GF-D8 (cell line): ENCODE data around the gene BTN1A1.
"Not testable (repeated sequence)": the region's sequence is repeated elsewhere in the genome, so short reads cannot be mapped to it uniquely, and the experiment has no call there.

ENCODE experiments used
- DNase-seq: peaks from one replicate; lab custom pipeline; 2025; lab: John Stamatoyannopoulos, UW

Gene BTN1A1, protein sequence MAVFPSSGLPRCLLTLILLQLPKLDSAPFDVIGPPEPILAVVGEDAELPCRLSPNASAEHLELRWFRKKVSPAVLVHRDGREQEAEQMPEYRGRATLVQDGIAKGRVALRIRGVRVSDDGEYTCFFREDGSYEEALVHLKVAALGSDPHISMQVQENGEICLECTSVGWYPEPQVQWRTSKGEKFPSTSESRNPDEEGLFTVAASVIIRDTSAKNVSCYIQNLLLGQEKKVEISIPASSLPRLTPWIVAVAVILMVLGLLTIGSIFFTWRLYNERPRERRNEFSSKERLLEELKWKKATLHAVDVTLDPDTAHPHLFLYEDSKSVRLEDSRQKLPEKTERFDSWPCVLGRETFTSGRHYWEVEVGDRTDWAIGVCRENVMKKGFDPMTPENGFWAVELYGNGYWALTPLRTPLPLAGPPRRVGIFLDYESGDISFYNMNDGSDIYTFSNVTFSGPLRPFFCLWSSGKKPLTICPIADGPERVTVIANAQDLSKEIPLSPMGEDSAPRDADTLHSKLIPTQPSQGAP

DNA sequence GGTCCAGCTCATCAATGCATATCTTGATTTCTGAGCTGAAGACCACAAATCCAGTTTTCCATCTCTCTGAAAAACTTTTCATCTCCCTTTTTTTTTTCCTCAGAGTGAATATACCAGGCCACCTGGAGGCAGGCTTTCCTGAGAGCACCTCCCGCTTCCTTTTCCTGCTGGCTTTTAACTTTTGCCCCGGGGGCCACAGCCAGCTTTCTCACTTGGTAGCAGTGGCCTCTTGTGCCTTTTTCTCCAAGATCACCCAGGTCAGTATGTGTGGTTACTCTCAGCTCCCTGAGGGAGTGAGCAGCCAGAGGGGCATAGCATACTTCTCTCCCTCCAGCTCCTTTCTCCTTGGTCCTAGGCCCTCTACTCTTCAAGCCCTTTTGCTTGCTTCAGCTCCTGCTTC is at the start of gene BTN1A1:
TSS of gene BTN1A1 (plus strand) at position 202 of the 400 bp plus-strand sequence. CDS start 984 bp downstream, outside the sequence.
- DNase-seq: no peak

DNA sequence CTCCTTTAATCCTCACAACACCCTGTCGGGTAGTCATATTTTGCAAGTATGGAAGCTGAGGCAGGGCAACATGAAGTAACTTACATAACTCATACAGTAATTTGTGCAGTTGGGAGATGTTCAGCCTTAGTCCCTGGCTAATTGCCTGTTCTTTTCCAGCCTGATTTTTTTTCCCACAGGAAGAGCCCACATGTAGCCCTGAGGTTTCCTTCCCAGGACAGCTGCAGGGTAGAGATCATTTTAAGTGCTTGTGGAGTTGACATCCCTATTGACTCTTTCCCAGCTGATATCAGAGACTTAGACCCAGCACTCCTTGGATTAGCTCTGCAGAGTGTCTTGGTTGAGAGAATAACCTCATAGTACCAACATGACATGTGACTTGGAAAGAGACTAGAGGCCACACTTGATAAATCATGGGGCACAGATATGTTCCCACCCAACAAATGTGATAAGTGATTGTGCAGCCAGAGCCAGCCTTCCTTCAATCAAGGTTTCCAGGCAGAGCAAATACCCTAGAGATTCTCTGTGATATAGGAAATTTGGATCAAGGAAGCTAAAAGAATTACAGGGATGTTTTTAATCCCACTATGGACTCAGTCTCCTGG is 47.4 kb upstream of the BTN1A1 start:
- DNase-seq: no peak

DNA sequence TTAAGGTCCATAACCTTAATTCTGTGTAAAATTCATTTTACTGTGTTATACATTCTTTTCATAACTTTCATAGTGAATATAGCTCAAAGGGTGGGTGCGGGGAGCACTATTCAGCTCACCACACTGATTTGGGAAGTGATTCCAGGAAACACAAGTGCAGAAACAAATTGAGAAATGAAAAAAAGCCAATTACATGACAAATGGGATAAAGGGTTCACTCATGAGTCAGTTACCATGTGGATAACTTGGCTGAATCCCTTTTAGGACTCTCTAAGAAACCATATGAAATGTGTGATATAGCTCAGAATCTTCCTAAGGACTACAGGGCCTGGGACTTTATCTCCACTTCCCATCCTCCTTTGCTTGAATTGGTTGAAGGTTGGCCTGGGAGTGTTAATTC is 45.5 kb upstream of the BTN1A1 start:
- no peak for DNase-seq

DNA sequence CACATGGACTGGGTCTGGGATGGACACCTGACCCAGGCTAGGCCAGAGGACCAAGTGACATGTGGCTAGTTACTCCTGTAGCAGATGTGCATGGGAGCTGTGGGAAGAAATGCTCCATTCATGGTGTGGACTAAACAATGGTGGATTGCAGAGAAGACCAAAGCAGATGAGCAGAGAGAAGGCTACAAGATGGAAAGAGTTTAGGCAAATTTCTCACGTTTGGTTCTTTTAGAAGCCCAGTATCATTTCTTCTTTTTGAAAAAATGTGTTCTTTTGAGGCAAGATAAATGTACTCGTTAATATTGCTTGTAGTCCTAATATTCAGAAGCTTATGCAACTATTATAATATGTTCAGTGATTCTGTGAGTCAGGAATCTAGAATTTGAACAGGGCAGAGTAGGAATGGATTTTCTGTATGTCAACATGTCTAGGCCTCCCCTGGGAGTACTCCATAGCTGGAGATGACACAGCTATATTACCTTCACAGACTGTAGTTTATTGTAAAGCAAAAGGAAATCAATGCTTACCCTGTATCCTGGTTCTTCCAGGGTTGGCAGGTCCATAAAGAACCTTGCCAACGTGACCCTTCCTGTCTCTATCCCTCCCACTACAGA is 44.6 kb upstream of the BTN1A1 start:
- DNase-seq: no peak

DNA sequence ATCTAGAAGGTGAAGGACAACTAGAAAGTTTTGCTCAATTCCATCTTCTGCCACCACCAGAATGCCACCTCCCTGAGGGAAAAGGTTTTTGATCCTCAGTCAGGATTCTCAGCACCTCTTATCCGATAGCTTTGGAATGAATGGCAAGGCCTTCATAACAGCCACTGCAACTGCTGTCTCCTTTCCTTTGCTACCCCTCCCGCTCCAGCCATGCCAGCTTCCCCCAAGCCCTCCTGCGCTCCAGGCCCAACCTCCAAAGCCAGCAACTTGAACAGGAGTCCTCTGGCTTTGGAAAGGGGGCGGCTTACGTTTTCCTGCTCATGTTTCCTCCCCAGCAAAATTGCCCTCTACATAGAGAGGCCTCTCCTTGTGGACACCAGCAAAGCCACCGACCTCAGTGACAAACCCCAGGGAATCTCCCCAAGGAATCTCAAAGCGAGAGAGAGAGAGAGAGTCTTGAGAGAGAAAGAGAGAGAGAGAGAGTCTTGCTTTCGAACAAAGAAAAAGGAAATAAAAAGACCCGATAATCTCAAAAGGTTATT is 42.8 kb upstream of the BTN1A1 start:
- no peak for DNase-seq

DNA sequence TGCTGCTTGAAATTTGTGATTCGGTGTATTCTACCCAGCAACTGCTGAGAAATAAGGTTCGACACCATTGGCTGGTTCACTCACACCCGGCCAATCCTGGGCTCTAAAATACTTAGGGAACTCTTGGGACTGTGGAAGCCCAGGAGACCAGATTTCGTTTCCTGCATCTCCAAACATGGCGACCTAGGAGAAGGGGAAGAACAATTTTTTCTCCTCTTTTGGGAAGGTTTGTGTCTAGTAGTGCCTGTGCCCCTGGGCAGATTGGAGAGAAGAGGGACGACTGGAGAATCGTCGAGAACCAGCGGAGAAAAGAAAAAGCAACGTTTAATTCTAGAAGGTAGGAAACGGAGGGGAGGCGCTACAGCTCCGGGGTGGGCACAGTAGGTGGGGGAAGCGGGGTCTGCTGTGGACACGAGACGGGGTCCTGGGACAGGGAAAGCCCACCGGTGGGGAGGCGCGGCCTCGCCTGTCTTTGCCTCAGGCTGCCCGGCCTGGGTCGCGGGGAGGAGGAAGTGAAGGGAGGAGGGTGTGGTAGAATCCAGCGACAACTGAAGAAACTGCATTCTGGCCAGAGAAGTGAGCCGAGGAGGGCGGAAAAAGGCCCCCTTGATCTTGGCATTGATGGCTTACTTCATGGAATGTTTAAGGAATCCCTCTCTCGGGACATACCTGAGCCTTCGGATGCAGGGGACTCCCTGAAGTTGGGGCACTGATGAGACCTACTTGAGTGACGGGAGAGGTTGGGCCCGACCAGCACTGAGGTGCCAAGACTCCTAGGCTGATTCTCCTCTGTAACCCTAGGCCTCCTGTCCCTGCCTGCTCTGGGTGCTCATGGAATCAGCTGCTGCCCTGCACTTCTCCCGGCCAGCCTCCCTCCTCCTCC is 42.1 kb upstream of the BTN1A1 start, which contains the start of gene BTN2A1:
TSS of gene BTN2A1 (plus strand) at position 150 of the 883 bp plus-strand sequence. CDS start at position 832, 682 bp downstream.
- DNase-seq: peak; percentile 79

DNA sequence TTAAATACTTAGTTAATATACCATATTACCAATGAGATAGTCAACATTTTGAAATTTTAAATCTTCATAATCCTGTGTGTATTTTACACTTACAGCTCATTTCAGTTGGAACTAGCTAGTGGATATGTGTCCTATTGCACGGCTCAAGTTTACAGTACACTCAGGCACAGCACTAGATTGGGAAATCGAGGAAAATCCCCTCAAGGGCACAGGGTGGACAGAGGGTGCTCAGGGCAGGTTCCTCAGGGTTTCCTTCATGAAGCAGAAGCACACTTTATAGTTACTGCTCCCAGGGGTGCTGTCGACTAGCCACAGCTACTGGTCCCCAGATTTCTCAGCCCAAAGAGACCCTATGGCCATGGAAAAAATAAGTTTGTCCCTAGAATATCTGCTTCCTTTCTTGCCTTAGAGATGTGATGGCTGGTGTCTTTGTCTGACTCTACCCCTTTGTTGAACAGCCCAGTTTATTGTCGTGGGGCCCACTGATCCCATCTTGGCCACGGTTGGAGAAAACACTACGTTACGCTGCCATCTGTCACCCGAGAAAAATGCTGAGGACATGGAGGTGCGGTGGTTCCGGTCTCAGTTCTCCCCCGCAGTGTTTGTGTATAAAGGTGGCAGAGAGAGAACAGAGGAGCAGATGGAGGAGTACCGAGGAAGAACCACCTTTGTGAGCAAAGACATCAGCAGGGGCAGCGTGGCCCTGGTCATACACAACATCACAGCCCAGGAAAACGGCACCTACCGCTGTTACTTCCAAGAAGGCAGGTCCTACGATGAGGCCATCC is 40.9 kb upstream of the BTN1A1 start:
- no peak for DNase-seq

DNA sequence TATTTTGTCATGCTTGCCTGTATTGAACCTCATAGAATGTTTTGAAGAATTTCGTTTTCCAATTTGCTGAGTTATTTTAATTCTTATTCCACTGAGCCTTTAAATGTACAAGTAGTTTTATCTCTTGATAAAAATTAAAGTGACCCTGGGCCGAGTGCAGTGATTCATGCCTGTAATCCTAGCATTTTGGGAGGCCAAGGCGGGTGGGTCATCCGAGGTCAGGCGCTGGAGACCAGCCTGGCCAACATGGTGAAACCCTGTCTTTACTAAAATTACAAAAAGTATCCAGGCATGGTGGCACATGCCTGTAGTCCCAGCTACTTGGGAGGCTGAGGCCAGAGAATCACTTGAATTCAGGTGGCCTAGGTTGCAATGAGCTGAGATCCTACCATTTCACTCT is 38.8 kb upstream of the BTN1A1 start:
- DNase-seq: not testable (repeated sequence)

DNA sequence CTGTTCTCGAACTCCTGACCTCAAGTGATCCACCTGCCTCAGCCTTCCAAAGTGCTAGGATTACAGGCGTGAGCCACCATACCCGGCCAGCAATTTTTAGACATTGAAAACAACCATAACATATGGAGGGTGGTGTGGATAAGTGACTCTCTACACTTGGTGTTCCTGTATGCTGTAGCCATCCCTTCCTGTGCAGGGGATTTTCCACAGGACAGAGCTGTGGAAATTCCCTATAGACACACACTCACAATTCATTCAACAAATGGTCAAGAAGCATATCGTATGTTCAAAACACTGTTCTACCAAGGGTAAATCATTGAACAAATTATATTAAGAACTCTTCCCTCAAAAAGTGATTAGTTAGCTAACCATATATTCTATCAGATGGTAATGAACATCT is 36.1 kb upstream of the BTN1A1 start:
- DNase-seq: no peak

DNA sequence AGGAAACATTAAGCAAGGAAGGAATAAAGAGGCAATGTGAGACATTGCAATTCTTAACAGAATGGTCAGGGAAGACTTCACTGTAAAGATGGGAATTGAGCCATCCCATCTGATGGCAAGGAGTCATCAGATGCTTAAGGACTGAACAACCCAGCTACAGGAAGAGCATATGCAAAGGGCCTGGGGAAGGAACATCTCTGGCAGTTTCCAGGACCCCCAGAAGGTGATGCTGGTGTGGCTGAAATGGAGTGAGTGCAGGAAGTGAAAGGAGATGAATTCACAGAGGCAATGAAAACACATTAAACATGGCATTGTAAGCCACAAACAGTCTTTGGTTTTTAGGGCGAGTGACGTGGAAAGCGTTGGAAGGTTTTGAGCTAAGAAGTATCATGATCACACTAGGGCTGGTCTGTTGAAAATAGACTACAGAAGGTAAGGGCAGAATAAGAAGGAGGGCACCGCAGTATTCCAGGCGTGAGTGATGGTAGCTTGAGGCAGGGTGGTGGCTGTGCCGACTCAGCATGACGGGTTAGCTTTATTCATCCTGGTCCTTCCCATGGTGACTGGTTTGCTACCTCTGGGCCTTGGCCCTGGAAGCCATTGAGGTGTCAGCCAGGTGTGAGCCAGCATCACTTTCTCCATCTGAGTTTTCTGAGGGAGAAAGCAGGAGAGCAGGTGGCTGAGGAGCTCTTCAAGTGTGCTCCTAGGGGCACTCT is 35.5 kb upstream of the BTN1A1 start:
- no peak for DNase-seq

DNA sequence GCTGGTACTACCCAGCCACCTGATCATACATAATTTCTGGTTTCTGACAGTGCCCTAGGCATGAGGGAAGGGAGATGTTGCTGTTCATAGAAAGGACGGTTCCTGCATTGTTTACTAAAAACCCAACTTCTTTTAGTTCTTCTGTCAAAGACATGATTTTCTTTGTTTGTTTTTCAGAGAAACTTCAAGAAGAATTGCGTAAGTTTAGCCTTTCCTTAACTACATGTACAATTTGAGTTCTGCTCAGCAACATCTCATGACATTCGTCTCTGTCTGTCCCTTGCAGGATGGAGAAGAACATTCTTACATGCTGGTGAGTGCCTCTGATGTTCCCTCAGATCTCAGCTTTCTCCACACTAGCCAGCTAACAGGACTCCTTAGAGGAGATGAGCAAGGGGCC is 34.3 kb upstream of the BTN1A1 start:
- DNase-seq: no peak

DNA sequence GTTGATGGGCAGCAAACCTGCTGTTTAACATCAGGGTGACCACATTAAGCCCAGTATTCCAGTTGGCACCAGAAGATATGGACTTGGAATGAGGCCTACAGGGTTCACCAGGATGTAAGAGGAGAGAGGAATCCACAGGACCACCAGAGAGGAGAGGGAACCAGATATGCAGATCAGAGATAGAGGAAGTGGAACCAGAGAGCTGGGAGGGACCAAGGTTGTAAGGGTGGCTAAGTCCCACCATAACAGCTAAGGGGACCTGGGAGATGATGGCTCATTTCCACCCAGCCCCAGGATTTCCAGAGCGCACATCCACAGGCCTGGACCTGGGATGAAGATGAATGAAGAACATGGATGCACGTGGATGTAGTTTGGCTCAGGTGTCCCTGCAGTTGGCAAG is 31.3 kb upstream of the BTN1A1 start:
- DNase-seq: no peak

DNA sequence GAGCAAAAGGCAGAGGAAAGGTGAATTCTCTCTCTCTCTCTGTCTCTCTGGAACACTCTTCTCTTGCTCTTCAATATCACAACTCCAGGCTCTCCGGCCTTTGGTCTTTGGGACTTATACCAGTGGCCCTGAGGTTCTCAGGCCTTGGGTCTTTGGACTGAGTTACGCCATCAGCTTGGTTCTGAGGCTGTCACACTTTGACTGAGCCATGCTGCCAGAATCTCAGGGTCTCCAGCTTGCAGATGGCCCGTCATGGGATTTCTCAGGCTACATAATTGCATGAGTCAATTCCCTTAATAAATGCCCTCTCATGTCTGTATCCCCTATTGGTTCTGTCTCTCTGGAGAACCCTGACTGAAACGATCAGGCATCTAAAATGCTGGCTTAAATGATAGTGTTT is 29.5 kb upstream of the BTN1A1 start:
- no peak for DNase-seq

DNA sequence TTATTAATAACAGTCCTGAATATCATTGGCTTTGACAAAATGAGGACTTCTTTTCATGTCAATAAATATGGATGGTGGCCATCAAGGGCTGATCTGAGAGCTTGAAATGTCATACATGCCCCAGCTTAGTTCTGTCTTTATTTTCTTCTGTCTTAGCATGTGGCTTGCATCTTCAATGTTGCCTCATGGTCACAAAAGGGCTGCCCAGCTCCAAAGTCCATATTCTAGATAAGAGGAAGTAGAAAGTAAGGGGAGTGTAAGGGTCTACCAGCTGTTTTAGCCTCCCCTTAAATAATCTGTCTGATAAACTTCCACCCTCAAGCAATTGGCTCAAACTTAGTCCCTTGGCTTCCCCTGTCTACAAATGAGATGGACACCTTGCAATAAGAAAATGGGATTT is 28.1 kb upstream of the BTN1A1 start:
- no peak for DNase-seq

DNA sequence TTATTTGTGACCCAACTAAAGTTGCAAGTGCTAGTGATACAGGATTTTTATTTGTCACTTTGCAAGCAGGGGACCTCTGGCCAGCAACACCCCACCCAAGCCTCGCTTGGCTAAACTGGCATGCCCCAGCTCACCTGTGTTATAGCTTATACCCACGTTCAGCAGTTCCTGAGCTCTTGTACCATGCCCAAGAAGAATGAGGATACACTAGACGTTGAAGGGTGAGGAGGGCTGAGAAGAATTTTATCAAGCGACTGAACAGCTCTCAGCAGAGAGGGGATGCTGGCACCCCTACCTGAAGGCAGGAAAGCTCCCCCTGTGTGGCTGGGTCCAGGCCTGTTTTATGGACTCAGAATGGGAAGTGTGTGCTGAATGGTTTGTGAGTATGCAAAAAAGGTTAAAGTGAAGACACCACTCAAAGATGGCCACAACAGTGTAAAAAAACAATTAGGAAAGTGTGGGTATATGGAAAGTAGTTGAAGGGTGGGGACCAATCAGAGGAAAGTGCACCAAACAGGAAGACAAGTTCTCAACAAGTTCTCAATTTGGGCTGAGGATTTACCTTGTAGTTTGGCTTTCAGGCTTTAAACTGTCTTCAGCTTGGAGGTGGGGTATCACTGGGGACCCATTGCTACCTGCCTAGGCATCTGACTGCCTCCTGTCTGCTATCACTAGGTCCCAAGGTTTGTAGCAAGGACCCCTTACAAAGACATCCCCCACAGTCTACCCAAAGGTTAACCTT is 27.4 kb upstream of the BTN1A1 start:
- no peak for DNase-seq

DNA sequence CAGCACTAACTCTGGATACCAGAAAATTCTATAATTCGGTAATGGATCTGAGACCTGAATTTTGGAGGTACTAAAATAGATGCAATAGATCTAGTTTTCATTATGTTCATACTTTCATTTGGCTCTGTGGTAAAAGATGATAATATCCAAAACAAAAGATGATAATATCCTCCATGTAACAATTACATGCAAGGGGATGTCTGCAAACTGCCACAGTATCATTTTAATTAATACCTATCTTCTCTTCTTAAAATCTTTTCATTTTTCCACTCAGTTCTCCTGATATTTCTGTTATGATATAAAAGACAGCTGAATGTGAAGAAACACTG is 26.7 kb upstream of the BTN1A1 start:
- no peak for DNase-seq

DNA sequence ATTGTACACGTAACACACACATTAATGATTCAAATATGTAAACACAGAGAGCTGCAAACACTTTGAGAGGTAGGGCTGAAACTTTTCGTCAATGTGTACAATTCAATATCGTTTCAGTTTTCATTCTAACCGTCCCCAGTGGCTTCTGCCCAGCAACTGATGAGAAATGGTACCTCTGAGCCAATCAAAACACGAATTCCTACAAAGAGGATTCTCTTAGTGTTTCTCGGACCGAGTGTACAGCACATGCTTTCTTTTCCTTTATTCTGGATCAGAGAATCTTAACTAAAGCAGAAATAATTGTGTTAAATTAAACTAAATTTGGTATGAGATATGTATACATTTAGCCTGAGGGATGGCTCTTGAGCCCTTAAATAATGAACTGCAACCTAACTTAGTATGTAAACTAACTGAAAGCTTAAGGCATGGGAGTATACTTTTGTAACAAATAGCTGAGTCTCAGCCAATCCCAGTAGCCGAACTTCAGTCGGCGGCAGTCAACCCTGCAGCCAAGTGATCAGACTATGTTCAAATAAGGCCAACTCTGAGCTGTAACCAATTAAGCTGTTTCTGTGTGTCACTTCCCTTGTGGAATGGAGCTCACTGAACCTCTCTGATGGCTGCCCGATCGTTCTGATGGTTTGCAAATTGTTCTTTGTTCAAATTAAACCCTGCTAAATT is 26.2 kb upstream of the BTN1A1 start:
- DNase-seq: peak; percentile 95

DNA sequence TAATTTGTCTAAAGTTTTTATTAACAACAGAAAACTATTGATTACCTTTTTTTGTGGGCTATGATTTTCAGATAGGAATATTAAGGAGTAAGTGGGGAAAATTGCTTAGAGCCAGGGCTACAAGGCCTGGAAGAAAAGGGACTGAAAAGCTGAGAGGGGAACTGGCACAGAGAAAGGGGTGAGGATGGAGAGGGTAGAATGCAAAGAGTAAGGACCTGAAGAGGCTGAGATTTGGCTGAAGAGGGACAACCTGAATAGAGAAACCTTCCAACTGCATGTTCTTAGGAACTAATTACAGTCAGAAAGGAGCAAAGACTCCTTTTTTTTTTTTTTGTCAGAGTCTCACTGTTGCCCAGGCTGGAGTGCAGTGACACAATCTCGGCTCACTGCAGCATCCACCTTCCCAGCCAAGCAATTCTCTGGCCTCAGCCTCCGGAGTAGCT is 25.6 kb upstream of the BTN1A1 start:
- DNase-seq: no peak
